Transverse colon (tissue), 4 donors: ENCODE data around the gene PTPRJ. TPM values are rescaled to one million over a fixed set of nuclear protein-coding genes. Genes with fewer than 3 reads are reported as not detected.

Source experiments
- DNase-seq: peaks from one replicate; pipeline ENCODE4 v3.0.0-alpha.2; 2019
- H3K27ac ChIP-seq, 4 donors: fragments of 200-600 bp; sonication (generic); 2 replicates each; pipeline ENCODE4 v1.5.1; 2016 to 2018; ENCODE audit warnings: inconsistent platforms in 4 of 4
- H3K27me3 ChIP-seq: fragments of 200-600 bp; sonication (generic); 2 replicates; pipeline ENCODE4 v1.5.1; 2017; ENCODE audit warnings: inconsistent platforms
- H3K36me3 ChIP-seq, 4 donors: fragments of 200-600 bp; sonication (generic); 2 replicates each; pipeline ENCODE4 v1.5.1; 2017 to 2019; ENCODE audit warnings: inconsistent platforms in 4 of 4
- H3K4me1 ChIP-seq, 4 donors: fragments of 200-600 bp; sonication (generic); 2 replicates each; pipeline ENCODE4 v1.5.1; 2017 to 2020; ENCODE audit warnings: inconsistent platforms in 4 of 4
- H3K4me3 ChIP-seq, 4 donors: fragments of 200-600 bp; sonication (generic); 1 replicate in 1 of 4; 2 replicates in 3 of 4; pipeline versions ENCODE4 v1.5.1 to v1.6.1; 2017 to 2019; ENCODE audit warnings: inconsistent platforms in 4 of 4
- H3K9me3 ChIP-seq, 2 donors: fragments of 200-600 bp; sonication (generic); 2 replicates each; pipeline ENCODE4 v1.5.1; 2017 to 2019; ENCODE audit warnings: inconsistent platforms in 2 of 2
- EP300 ChIP-seq: sonication (generic); formaldehyde crosslinking; IDR thresholded peaks from one replicate; pipeline ENCODE4 v1.6.1; 2017; ENCODE audit warnings: antibody characterized with exemption, low read depth
- POLR2A ChIP-seq: fragments of 450-650 bp; IDR thresholded peaks from one replicate; pipeline ENCODE4 v1.6.1; 2016; ENCODE audit warnings: antibody characterized with exemption, mild to moderate bottlenecking, moderate library complexity
- POLR2AphosphoS5 ChIP-seq, 3 donors: sonication (generic); formaldehyde crosslinking; IDR thresholded peaks; one replicate each; pipeline ENCODE4 v1.6.1; 2016; ENCODE audit warnings: antibody characterized with exemption in 3 of 3
- WGBS, 2 donors: methylation state at CpG; one replicate each; pipeline ENCODE4 v1.1.5; 2018; ENCODE audit warnings: low coverage in 1 of 2; 5-methylcytosine and 5-hydroxymethylcytosine counted together
- in situ Hi-C, 4 donors: fragments of 200-750 bp; cut with MboI; loops; one replicate each; pipeline versions ENCODE4 v1.15.0 to v1.15.1; 2017; ENCODE audit warnings: low sequenced_read_pairs in 3 of 4, low pct_ligation_motif_present in 1 of 4, low pct_unique_long_range_greater_than_20kb in 1 of 4
- intact Hi-C: fragments of 100-400 bp; cut with DNase I; formaldehyde crosslinking; loops from one replicate; pipeline ENCODE4 v1.15.1; 2023; ENCODE audit warnings: low total_unique reads
- total RNA-seq, 4 donors: library from RNA; depleted of rRNA; stranded (reverse); fragments of >200 nt; gene quantifications; one replicate each; pipeline ENCODE4 v1.1.0, GENCODE V29; 2016
- TF ChIP-seq, protein P1 (sequence below), 5 experiments: fragments of 200-600 bp in 3 of 5; fragments of 450-650 bp in 2 of 5; sonication (generic) in 3 of 5; IDR thresholded peaks; 1 replicate in 2 of 5; 2 replicates in 3 of 5; pipeline ENCODE4 v1.5.1; 2016 to 2017; ENCODE audit warnings: antibody characterized with exemption in 5 of 5, inconsistent platforms in 3 of 5, mild to moderate bottlenecking in 2 of 5, moderate library complexity in 1 of 5

PTPRJ gene
- total RNA-seq, 4 donors from 2014 or later = 25.3 to 40.8 (median 31.7) TPM

DNA sequence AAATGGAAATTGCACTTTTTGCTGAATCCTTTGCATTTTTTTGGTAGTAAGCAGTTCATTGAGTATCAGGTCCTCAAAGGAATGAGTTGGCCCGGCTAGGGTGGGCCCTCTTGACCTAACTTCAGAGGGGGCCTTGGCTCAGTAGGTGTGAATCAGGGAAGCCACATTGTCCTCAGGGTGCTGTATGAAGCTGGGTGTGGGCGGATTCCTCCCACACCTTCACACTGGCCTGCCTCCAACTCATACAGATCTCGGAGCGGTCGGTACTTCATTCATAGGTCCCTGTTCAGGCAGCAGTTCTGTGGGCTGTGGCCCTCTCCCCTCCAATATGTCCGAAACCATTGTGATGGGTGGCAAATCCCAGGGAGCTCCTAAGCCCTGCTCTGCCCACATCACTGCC, 188.9 kb downstream of the PTPRJ start:
- Histone ChIP-seq H3K9me3 (no peaks in the 10 kb centered on the region), H3K27ac (peak overlapping the region in 2 of 4 donors; percentile 8 to 14), H3K27me3 (no peaks in the 10 kb centered on the region), H3K36me3 (peaks cover 0 to 8% (median 0%) of the 10 kb centered on the region in 4 donors), H3K4me1 (peaks cover 0 to 20% (median 4%) of the 10 kb centered on the region in 4 donors), H3K4me3 (no peak overlapping the region)
- intact Hi-C loops (no loop called here), in situ Hi-C loops (no loop called here)
- DNase-seq = no peak
- TF ChIP-seq, protein P1, sequence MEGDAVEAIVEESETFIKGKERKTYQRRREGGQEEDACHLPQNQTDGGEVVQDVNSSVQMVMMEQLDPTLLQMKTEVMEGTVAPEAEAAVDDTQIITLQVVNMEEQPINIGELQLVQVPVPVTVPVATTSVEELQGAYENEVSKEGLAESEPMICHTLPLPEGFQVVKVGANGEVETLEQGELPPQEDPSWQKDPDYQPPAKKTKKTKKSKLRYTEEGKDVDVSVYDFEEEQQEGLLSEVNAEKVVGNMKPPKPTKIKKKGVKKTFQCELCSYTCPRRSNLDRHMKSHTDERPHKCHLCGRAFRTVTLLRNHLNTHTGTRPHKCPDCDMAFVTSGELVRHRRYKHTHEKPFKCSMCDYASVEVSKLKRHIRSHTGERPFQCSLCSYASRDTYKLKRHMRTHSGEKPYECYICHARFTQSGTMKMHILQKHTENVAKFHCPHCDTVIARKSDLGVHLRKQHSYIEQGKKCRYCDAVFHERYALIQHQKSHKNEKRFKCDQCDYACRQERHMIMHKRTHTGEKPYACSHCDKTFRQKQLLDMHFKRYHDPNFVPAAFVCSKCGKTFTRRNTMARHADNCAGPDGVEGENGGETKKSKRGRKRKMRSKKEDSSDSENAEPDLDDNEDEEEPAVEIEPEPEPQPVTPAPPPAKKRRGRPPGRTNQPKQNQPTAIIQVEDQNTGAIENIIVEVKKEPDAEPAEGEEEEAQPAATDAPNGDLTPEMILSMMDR (IDR thresholded peaks at IDR 0.05) = no peak
- no peak for TF ChIP-seq POLR2A
- no peak for TF ChIP-seq EP300
- no peak for TF ChIP-seq POLR2AphosphoS5 (IDR thresholded peaks at IDR 0.05)
- 70 to 80% methylated on average over 1 to 6 of the region's 6 CpGs for WGBS, 2 donors

DNA sequence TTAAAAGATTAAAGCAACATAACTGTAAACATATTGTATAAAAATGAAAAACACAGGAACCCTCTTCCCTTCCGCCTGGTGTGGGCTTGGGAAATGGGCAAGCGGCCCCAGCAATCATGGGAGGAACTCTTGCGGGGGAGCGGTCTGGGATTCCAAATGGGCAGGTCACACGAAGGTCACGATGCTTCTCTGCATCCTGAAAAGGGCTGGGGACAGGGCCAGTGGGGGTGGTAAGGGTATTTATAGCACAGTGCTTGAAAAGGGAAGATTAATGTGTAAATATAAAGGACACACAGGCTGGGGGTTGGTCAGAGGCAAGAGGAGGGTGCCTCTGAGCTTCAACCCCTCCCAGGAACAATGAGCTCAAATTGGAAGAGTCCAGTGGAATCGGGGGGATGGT, 189.4 kb downstream of the PTPRJ start:
- peaks cover 0 to 20% (median 4%) of the 10 kb centered on the region in 4 donors for H3K4me1 ChIP-seq
- H3K4me3 ChIP-seq = no peak overlapping the region
- no peaks in the 10 kb centered on the region for H3K9me3 ChIP-seq
- TF ChIP-seq EP300 = no peak
- no peak for TF ChIP-seq POLR2A
- no peak for TF ChIP-seq POLR2AphosphoS5 (IDR thresholded peaks at IDR 0.05)
- TF ChIP-seq, protein P1 (IDR thresholded peaks at IDR 0.05) = no peak
- peak overlapping the region in 3 of 4 donors; percentile 8 to 15 (median 14) for H3K27ac ChIP-seq
- WGBS, 2 donors = 59 to 63% methylated on average over 6 to 7 of the region's 7 CpGs
- DNase-seq = no peak
- in situ Hi-C loops (no loop called here), intact Hi-C loops (no loop called here)
- H3K27me3 ChIP-seq = no peaks in the 10 kb centered on the region
- H3K36me3 ChIP-seq = peaks cover 0 to 7% (median 0%) of the 10 kb centered on the region in 4 donors

DNA sequence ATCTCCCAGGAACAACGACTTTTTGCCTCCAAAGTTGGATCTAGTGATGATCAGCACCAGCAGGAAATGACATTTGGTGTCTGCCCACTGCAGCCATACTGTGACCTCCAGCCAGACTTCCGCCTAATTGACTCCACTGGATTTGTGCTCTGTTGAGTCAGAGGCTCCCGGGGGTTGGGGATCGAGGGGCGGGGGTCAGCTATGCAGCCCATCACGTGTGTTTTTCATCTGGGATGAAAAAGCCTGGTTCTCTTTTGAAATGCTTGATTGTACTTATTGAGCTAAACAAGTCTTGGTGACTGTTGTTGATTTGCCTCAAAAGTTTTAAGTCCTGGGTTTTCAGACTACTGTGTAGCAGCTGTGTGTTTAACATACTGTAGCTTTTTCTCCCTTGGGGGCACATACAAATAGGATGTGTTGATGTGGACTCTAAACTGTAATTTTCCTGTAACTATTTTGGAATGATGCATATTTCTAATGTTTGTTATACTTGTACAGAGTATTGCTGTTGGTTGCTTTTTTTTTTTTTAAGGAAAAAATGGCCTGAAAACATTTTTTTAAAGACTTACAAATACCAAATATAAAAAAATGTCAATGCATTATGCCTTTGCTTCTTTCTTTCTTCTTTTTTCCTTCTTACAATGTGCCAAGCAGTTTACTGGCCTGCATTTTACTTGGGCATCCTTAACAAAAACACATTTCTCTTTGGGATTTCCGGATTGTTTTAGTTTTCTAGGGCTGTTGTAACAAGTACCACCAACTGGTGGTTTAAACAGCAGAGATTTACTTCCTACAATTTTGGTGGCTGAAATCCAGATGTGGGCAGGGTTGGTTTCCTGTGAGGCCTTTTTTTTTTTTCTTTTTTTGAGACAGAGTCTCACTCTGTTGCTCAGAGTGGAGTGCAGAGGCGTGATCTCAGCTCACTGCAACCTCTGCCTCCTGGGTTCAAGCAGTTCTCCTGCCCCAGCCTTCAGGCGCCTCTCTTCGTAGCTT, 190.2 kb downstream of the PTPRJ start:
- in situ Hi-C loops = no loop called here
- no peaks in the 10 kb centered on the region for H3K27me3 ChIP-seq
- 68 to 74% methylated on average over 3 to 10 of the region's 10 CpGs for WGBS, 2 donors
- H3K27ac ChIP-seq = peak overlapping the region in 2 of 4 donors; percentile 14 to 15
- no peaks in the 10 kb centered on the region for H3K9me3 ChIP-seq
- TF ChIP-seq EP300 (no peak), POLR2AphosphoS5 (IDR thresholded peaks at IDR 0.05) (no peak), POLR2A (no peak)
- TF ChIP-seq, protein P1 (IDR thresholded peaks at IDR 0.05) = no peak
- H3K36me3 ChIP-seq = no peaks in the 10 kb centered on the region
- H3K4me3 ChIP-seq = no peak overlapping the region
- DNase-seq = no peak
- H3K4me1 ChIP-seq = peaks cover 0 to 20% (median 4%) of the 10 kb centered on the region in 4 donors
- intact Hi-C loops = no loop called here

DNA sequence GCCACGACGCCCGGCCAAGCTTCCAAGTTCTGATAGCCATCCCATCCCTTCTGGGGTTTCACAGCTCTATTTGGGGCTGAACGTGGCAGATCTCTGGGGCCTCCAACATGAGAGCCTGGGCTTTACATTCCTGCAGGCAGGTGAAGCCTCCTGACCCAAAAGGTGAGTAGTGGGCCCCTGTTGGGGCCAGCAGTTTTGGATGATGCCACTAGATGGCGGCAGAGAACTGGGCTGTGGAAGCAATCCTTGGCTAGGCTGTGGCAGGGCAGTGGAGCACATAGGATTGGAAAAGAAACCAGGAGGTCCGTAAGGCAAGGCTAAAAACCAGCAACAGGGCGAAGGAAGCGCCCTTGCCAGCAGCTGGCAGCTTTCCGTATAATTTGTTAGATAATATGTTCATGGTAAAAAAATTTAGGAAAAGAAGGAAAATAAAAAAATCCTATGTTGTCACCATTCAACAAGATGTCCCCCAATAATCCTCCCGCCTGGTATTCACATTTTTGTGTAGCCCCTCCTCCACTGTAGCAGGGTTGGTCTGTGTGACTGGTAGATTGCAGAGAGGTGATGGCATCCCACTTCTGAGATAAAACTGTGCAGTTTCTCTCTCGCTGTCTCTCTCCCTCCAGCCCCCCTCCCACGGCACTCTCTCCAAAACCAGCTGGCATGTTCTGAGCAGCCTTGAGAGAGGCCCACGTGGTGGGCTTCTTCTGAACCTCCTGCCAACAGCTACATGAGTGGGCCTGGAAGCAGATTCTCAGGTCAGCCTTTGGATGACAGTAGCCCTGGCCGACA, 192.7 kb downstream of the PTPRJ start:
- no peak overlapping the region for H3K4me3 ChIP-seq
- WGBS, 2 donors = 39 to 46% methylated on average over 6 to 14 of the region's 14 CpGs

More for the DNA sequence above, 192.7 kb downstream of the PTPRJ start:
- TF ChIP-seq EP300 (no peak), POLR2A (no peak), POLR2AphosphoS5 (IDR thresholded peaks at IDR 0.05) (no peak)
- TF ChIP-seq, protein P1 (IDR thresholded peaks at IDR 0.05) = peak; percentile 71 to 88 (median 79)
- Histone ChIP-seq H3K9me3 (no peaks in the 10 kb centered on the region), H3K27ac (no peak overlapping the region), H3K36me3 (no peaks in the 10 kb centered on the region), H3K27me3 (no peaks in the 10 kb centered on the region), H3K4me1 (peaks cover 0 to 20% (median 4%) of the 10 kb centered on the region in 4 donors)
- DNase-seq = peak; percentile 61
- in situ Hi-C loops (no loop called here), intact Hi-C loops (no loop called here)
